ENCODE data around the gene TJP2.
A peak's percentile ranks its signal among the peaks of the same experiment; 100 is the strongest.

The TJP2 gene

GRCh38 chr9:69193685-69194032 is 19.6 kb downstream of the TJP2 start:
- DNase-seq: no peak

GRCh38 chr9:69194702-69195418 is 20.8 kb downstream of the TJP2 start:
- no peak for DNase-seq

GRCh38 chr9:69195668-69196067 is 21.6 kb downstream of the TJP2 start:
- DNase-seq: no peak

GRCh38 chr9:69197687-69198086 is 23.6 kb downstream of the TJP2 start:
- no peak for DNase-seq

- no peak for DNase-seq
Measured at GRCh38 chr9:69198521-69199220, 24.6 kb downstream of the TJP2 start.

- DNase-seq: peak in 1 of 2 experiments; percentile 5
Measured at GRCh38 chr9:69199769-69200470, 25.8 kb downstream of the TJP2 start.

- DNase-seq: no peak
Measured at GRCh38 chr9:69202556-69202955, 28.5 kb downstream of the TJP2 start.

- no peak for DNase-seq
Measured at GRCh38 chr9:69204326-69204725, 30.2 kb downstream of the TJP2 start.

- DNase-seq: no peak
Measured at GRCh38 chr9:69204849-69205248, 30.8 kb downstream of the TJP2 start.

GRCh38 chr9:69206047-69206446 is 32.0 kb downstream of the TJP2 start:
- DNase-seq: no peak

GRCh38 chr9:69207503-69207902 is 33.4 kb downstream of the TJP2 start:
- DNase-seq: no peak

GRCh38 chr9:69211424-69212036 is 37.5 kb downstream of the TJP2 start:
- no peak for DNase-seq

GRCh38 chr9:69213647-69214046 is 39.6 kb downstream of the TJP2 start:
- no peak for DNase-seq

- DNase-seq: no peak
Measured at GRCh38 chr9:69214939-69215338, 40.9 kb downstream of the TJP2 start.

GRCh38 chr9:69215774-69216485 is 41.9 kb downstream of the TJP2 start:
- DNase-seq: no peak

- DNase-seq: no peak
Measured at GRCh38 chr9:69218166-69218565, 44.1 kb downstream of the TJP2 start.

GRCh38 chr9:69221036-69221435 is 47.0 kb downstream of the TJP2 start:
- DNase-seq: no peak

GRCh38 chr9:69222970-69223369 is 48.9 kb downstream of the TJP2 start:
- DNase-seq: no peak

GRCh38 chr9:69223605-69224004 is 49.5 kb downstream of the TJP2 start:
- no peak for DNase-seq

- DNase-seq: no peak
Measured at GRCh38 chr9:69229367-69229766, 55.3 kb downstream of the TJP2 start.

GRCh38 chr9:69232135-69232534 is 58.1 kb downstream of the TJP2 start:
- DNase-seq: no peak

GRCh38 chr9:69234683-69235082 is 60.6 kb downstream of the TJP2 start:
- DNase-seq: no peak

GRCh38 chr9:69236188-69236587 is 62.1 kb downstream of the TJP2 start:
- no peak for DNase-seq
